Ectodermal cell (in vitro differentiated cells): ENCODE data around the gene CEP350.
"Not testable (repeated sequence)": the region's sequence is repeated elsewhere in the genome, so short reads cannot be mapped to it uniquely, and the experiment has no call there.

Experiments
- H3K27ac ChIP-seq: 2 replicates; pipeline ENCODE4 v1.7.0; 2013; ENCODE audit warnings: mild to moderate bottlenecking, low read depth, low read length; ENCODE audit not compliant: insufficient read depth, poor library complexity, severe bottlenecking
- H3K27me3 ChIP-seq: 2 replicates; pipeline ENCODE4 v1.7.0; 2013; ENCODE audit warnings: mild to moderate bottlenecking, low read length; ENCODE audit not compliant: insufficient read depth, control insufficient read depth, poor library complexity, severe bottlenecking
- H3K36me3 ChIP-seq: one replicate; pipeline ENCODE4 v1.7.0; 2013; ENCODE audit warnings: low read length; ENCODE audit not compliant: control insufficient read depth, insufficient read depth
- H3K4me1 ChIP-seq: one replicate; pipeline ENCODE4 v1.7.0; 2013; ENCODE audit warnings: low read length; ENCODE audit not compliant: control insufficient read depth, insufficient read depth
- H3K4me3 ChIP-seq: 2 replicates; pipeline ENCODE4 v1.7.0; 2013; ENCODE audit warnings: low read depth, low read length, control low read depth; ENCODE audit not compliant: insufficient read depth
- H3K9me3 ChIP-seq: 2 replicates; pipeline ENCODE4 v1.7.0; 2013; ENCODE audit warnings: mild to moderate bottlenecking, low read length, moderate library complexity; ENCODE audit not compliant: control insufficient read depth
- WGBS, 2 experiments: methylation state at CpG; one replicate each; pipeline ENCODE4 v1.1.7; 2013; ENCODE audit warnings: missing lambda C conversion rate in 2 of 2; 5-methylcytosine and 5-hydroxymethylcytosine counted together

Gene CEP350

GRCh38 chr1:180116964-180117763 lies 162.6 kb downstream of the CEP350 start:
- H3K9me3 ChIP-seq, result no peaks in the 10 kb centered on the region
- H3K27me3 ChIP-seq, result no peaks in the 10 kb centered on the region
- H3K36me3 ChIP-seq, result peaks cover 5% of the 10 kb centered on the region
- no peak overlapping the region for H3K27ac ChIP-seq
- no peak overlapping the region for H3K4me3 ChIP-seq
- WGBS, 2 experiments, result 94% methylated on average over 14 of the region's 14 CpGs
- no peaks in the 10 kb centered on the region for H3K4me1 ChIP-seq

DNA sequence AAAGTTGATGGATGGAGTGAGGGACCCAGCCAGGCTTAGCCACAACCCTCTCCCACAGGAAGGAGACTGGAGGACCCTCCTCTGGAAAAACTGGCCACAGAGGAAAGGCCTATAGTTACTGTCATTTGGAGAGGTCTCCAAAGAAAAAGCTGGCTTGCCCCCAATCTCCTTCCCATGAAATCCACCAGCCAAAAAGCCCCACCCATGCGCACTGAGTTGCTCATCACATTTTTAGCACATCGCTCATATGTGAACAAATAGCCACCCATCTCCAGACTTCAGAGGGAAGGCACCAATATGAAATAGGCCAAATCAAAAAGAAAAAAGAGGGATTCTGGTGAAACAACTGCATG lies 163.1 kb downstream of the CEP350 start:
- 97 to 98% methylated on average over 2 of the region's 2 CpGs for WGBS, 2 experiments
- Histone ChIP-seq H3K4me1 (no peaks in the 10 kb centered on the region), H3K27ac (no peak overlapping the region), H3K27me3 (no peaks in the 10 kb centered on the region), H3K36me3 (peaks cover 2% of the 10 kb centered on the region), H3K4me3 (no peak overlapping the region), H3K9me3 (no peaks in the 10 kb centered on the region)

- Histone ChIP-seq H3K27ac (no peak overlapping the region), H3K9me3 (no peaks in the 10 kb centered on the region), H3K36me3 (no peaks in the 10 kb centered on the region), H3K4me3 (no peak overlapping the region), H3K4me1 (no peaks in the 10 kb centered on the region), H3K27me3 (no peaks in the 10 kb centered on the region)
- WGBS, 2 experiments, result 93 to 100% methylated on average over 1 to 2 of the region's 2 CpGs
Observed at GRCh38 chr1:180119837-180120236, 165.2 kb downstream of the CEP350 start.

DNA sequence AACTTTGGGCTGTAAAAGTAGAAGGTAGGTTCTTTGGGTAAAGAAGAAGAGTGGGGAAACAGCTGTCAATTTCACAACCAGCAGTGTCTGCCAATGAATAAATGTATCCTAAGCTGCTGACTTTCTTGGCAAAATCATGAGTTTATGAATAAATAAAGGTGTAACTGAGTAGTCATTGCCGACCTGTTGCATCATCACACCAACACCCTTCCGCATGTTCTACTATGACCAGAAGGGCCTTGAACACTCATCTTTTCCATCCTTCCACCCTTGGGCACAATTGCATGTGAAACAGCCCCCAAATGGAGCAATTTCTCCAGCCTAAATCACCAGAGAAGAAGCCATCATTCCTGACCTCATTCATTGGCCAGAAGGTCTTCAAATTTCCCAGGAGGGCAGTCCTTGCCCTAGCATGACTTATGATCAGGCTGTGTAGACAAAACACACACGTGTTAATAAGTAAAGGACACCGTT lies 168.9 kb downstream of the CEP350 start:
- H3K27ac ChIP-seq, result no peak overlapping the region
- 94 to 96% methylated on average over 4 of the region's 4 CpGs for WGBS, 2 experiments
- H3K4me1 ChIP-seq, result no peaks in the 10 kb centered on the region
- H3K4me3 ChIP-seq, result no peak overlapping the region
- no peaks in the 10 kb centered on the region for H3K36me3 ChIP-seq
- no peaks in the 10 kb centered on the region for H3K9me3 ChIP-seq
- no peaks in the 10 kb centered on the region for H3K27me3 ChIP-seq

DNA sequence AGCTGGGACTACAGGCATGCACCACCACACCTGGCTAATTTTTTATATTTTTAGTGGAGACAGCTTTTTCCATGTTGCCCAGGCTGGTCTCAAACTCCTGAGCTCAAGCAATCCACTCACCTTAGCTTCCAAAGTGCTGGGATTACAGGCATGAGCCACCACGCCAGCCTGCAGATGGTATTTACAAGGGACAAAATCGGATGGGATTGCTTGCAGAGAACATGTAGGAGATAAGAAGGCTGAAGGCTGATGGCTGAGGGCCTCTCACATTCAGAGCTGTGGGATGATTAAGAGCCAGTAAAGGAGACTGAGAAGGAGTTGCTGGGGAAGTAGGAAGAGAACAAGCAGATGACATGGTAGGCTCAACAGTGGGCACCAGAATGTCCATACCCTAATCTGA lies 176.0 kb downstream of the CEP350 start:
- Histone ChIP-seq H3K4me3 (no peak overlapping the region), H3K4me1 (no peaks in the 10 kb centered on the region), H3K27me3 (no peaks in the 10 kb centered on the region), H3K36me3 (no peaks in the 10 kb centered on the region), H3K27ac (no peak overlapping the region), H3K9me3 (no peaks in the 10 kb centered on the region)
- WGBS, 2 experiments, result 84 to 96% methylated on average over 2 of the region's 2 CpGs

GRCh38 chr1:180131510-180131909 lies 176.9 kb downstream of the CEP350 start:
- H3K4me3 ChIP-seq, result no peak overlapping the region
- no peaks in the 10 kb centered on the region for H3K9me3 ChIP-seq
- 90% methylated on average over 5 of the region's 5 CpGs for WGBS, 2 experiments
- no peak overlapping the region for H3K27ac ChIP-seq
- H3K4me1 ChIP-seq, result no peaks in the 10 kb centered on the region
- no peaks in the 10 kb centered on the region for H3K27me3 ChIP-seq
- no peaks in the 10 kb centered on the region for H3K36me3 ChIP-seq

- H3K4me3 ChIP-seq, result no peak overlapping the region
- no peaks in the 10 kb centered on the region for H3K27me3 ChIP-seq
- no peak overlapping the region for H3K27ac ChIP-seq
- 78 to 80% methylated on average over 1 of the region's 1 CpG for WGBS, 2 experiments
- H3K36me3 ChIP-seq, result no peaks in the 10 kb centered on the region
- H3K4me1 ChIP-seq, result no peaks in the 10 kb centered on the region
- no peaks in the 10 kb centered on the region for H3K9me3 ChIP-seq
Observed at GRCh38 chr1:180133193-180133592, 178.6 kb downstream of the CEP350 start.

- H3K27ac ChIP-seq, H3K9me3 ChIP-seq, H3K27me3 ChIP-seq, H3K36me3 ChIP-seq, H3K4me1 ChIP-seq, H3K4me3 ChIP-seq: not testable (repeated sequence)
- 89 to 90% methylated on average over 9 of the region's 9 CpGs for WGBS, 2 experiments
Observed at GRCh38 chr1:180133688-180134087, 179.1 kb downstream of the CEP350 start.

- Histone ChIP-seq H3K9me3 (no peaks in the 10 kb centered on the region), H3K36me3 (no peaks in the 10 kb centered on the region), H3K27me3 (no peaks in the 10 kb centered on the region), H3K27ac (no peak overlapping the region), H3K4me1 (no peaks in the 10 kb centered on the region), H3K4me3 (no peak overlapping the region)
- WGBS, 2 experiments, result 80 to 91% methylated on average over 1 of the region's 1 CpG
Observed at GRCh38 chr1:180135535-180135934, 180.9 kb downstream of the CEP350 start.

DNA sequence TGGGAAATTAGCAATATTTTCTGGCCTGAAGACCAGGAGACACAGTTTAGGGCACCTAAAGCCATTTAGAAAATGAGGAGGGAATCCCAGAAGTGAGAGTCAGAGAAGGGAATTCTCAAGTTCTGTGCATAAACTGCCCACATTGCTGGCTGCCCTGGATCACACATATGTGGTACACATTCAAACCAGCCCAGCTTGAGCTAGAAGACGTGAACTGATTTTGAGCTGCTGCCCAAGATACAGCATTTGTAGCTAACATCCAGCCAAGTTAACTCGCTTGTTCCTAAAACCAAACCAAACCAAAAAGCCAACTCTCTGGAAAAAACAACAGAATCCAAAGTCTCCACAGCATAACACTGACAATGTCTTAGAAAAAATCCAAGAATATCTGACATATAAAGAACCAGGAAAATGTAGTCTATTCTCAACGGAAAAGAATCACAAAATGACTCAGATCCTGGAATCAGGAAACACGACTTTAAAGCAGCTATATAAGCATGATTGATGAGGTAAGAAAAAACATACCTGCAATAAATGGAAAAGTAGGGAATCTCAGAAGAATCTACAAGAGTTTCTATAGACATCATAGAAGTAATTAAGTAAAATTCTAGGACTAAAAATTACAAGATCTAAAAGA lies 181.8 kb downstream of the CEP350 start:
- no peaks in the 10 kb centered on the region for H3K9me3 ChIP-seq
- H3K4me1 ChIP-seq, result no peaks in the 10 kb centered on the region
- no peaks in the 10 kb centered on the region for H3K27me3 ChIP-seq
- no peak overlapping the region for H3K27ac ChIP-seq
- no peak overlapping the region for H3K4me3 ChIP-seq
- no peaks in the 10 kb centered on the region for H3K36me3 ChIP-seq
- WGBS, 2 experiments, result 89 to 91% methylated on average over 4 of the region's 4 CpGs
